ENCODE results near the gene ZNF496. TPM values are rescaled to one million over a fixed set of nuclear protein-coding genes. Genes with fewer than 3 reads are reported as not detected.

The ZNF496 gene
- total RNA-seq, 1 donor from 2014 or later, result 17.3 TPM

GRCh38 chr1:247332623-247333361 lies 1.1 kb upstream of the ZNF496 start:
- no peak for DNase-seq (ENCODE audit: low spot score)
- intact Hi-C loops (cut with DNase I), result loop anchor here (5.0 kb wide), 2 partner anchors 40 to 220 kb away; no protein-coding TSS in a partner anchor

- no peak for DNase-seq (ENCODE audit: low spot score)
- intact Hi-C loops (cut with DNase I), result loop anchor here (5.0 kb wide), 2 partner anchors 40 to 220 kb away; no protein-coding TSS in a partner anchor
Observed at GRCh38 chr1:247332215-247332622, 552 bp upstream of the ZNF496 start.

GRCh38 chr1:247331172-247331524 lies 519 bp downstream of the ZNF496 start:
- DNase-seq (ENCODE audit: low spot score), result peak; percentile 85
- intact Hi-C loops (cut with DNase I), result loop anchor here (5.0 kb wide), 2 partner anchors 41 to 219 kb away; no protein-coding TSS in a partner anchor

- DNase-seq (ENCODE audit: low spot score), result no peak
- intact Hi-C loops (cut with DNase I), result loop anchor here (5.0 kb wide), 2 partner anchors 42 to 218 kb away; no protein-coding TSS in a partner anchor
Observed at GRCh38 chr1:247330548-247331171, 1.0 kb downstream of the ZNF496 start.

- no peak for DNase-seq (ENCODE audit: low spot score)
- intact Hi-C loops (cut with DNase I), result no loop called here
Observed at GRCh38 chr1:247329097-247329617, 2.5 kb downstream of the ZNF496 start.

GRCh38 chr1:247328311-247328710 lies 3.4 kb downstream of the ZNF496 start:
- no peak for DNase-seq (ENCODE audit: low spot score)
- intact Hi-C loops (cut with DNase I), result no loop called here

- intact Hi-C loops (cut with DNase I), result no loop called here
- no peak for DNase-seq (ENCODE audit: low spot score)
Observed at GRCh38 chr1:247326411-247327130, 5.1 kb downstream of the ZNF496 start.

GRCh38 chr1:247324923-247325322 lies 6.7 kb downstream of the ZNF496 start:
- no peak for DNase-seq (ENCODE audit: low spot score)
- intact Hi-C loops (cut with DNase I), result no loop called here

GRCh38 chr1:247324204-247324787 lies 7.4 kb downstream of the ZNF496 start:
- no peak for DNase-seq (ENCODE audit: low spot score)
- intact Hi-C loops (cut with DNase I), result no loop called here

- DNase-seq (ENCODE audit: low spot score), result no peak
- intact Hi-C loops (cut with DNase I), result no loop called here
Observed at GRCh38 chr1:247322849-247323586, 8.6 kb downstream of the ZNF496 start.

GRCh38 chr1:247322442-247322841 lies 9.2 kb downstream of the ZNF496 start:
- intact Hi-C loops (cut with DNase I), result no loop called here
- DNase-seq (ENCODE audit: low spot score), result no peak

GRCh38 chr1:247317702-247318101 lies 14.0 kb downstream of the ZNF496 start:
- no peak for DNase-seq (ENCODE audit: low spot score)
- intact Hi-C loops (cut with DNase I), result no loop called here

- no peak for DNase-seq (ENCODE audit: low spot score)
- intact Hi-C loops (cut with DNase I), result no loop called here
Observed at GRCh38 chr1:247316590-247317197, 15.0 kb downstream of the ZNF496 start.

- no peak for DNase-seq (ENCODE audit: low spot score)
- intact Hi-C loops (cut with DNase I), result no loop called here
Observed at GRCh38 chr1:247304031-247304430, 27.6 kb downstream of the ZNF496 start.

- no peak for DNase-seq (ENCODE audit: low spot score)
- intact Hi-C loops (cut with DNase I), result no loop called here
Observed at GRCh38 chr1:247303216-247303615, 28.5 kb downstream of the ZNF496 start.

GRCh38 chr1:247301176-247301540 lies 30.5 kb downstream of the ZNF496 start:
- DNase-seq (ENCODE audit: low spot score), result no peak
- intact Hi-C loops (cut with DNase I), result no loop called here

- DNase-seq (ENCODE audit: low spot score), result no peak
- intact Hi-C loops (cut with DNase I), result no loop called here
Observed at GRCh38 chr1:247300491-247301175, 31.0 kb downstream of the ZNF496 start.

- intact Hi-C loops (cut with DNase I), result no loop called here
Observed at GRCh38 chr1:247299723-247300381, 31.8 kb downstream of the ZNF496 start.

More at GRCh38 chr1:247299723-247300381, 31.8 kb downstream of the ZNF496 start:
- no peak for DNase-seq (ENCODE audit: low spot score)

Data from cardiac septum (tissue), 1 donor.